NK-92 treated with Interleukin-12 subunit alpha and Interleukin-12 subunit beta, amount 100 ng/mL, for 24 hours (cell line): ENCODE data around the gene ATP4A.
A peak's percentile ranks its signal among the peaks of the same experiment; 100 is the strongest.
"Not testable (repeated sequence)": the region's sequence is repeated elsewhere in the genome, so short reads cannot be mapped to it uniquely, and the experiment has no call there.

Experiments used
- DNase-seq: peaks from one replicate; lab custom pipeline; 2025; lab: John Stamatoyannopoulos, UW

ATP4A gene

GRCh38 chr19:35563207-35563829 lies at the start of gene ATP4A:
TSS of gene ATP4A (minus strand) at chr19:35563658. CDS start at chr19:35563629, 29 bp downstream.
- no peak for DNase-seq

GRCh38 chr19:35612559-35613321 lies 49.3 kb upstream of the ATP4A start, which contains the start of gene HAUS5:
TSS of gene HAUS5 (plus strand) at chr19:35612735. CDS start at chr19:35612795, 60 bp downstream.
- peak; percentile 87 for DNase-seq

- DNase-seq, result no peak
Observed at GRCh38 chr19:35612224-35612558, 48.7 kb upstream of the ATP4A start.

GRCh38 chr19:35609851-35610353 lies 46.4 kb upstream of the ATP4A start:
- no peak for DNase-seq

- DNase-seq, result no peak
Observed at GRCh38 chr19:35608251-35608650, 44.8 kb upstream of the ATP4A start.

- DNase-seq, result no peak
Observed at GRCh38 chr19:35607661-35608060, 44.2 kb upstream of the ATP4A start.

GRCh38 chr19:35607170-35607569 lies 43.7 kb upstream of the ATP4A start:
- not testable (repeated sequence) for DNase-seq

GRCh38 chr19:35604436-35604835 lies 41.0 kb upstream of the ATP4A start:
- not testable (repeated sequence) for DNase-seq

- no peak for DNase-seq
Observed at GRCh38 chr19:35601971-35602370, 38.5 kb upstream of the ATP4A start.

GRCh38 chr19:35596366-35596999 lies 33.0 kb upstream of the ATP4A start:
- DNase-seq, result no peak

GRCh38 chr19:35595928-35596327 lies 32.5 kb upstream of the ATP4A start:
- no peak for DNase-seq

GRCh38 chr19:35595026-35595425 lies 31.6 kb upstream of the ATP4A start:
- not testable (repeated sequence) for DNase-seq

- no peak for DNase-seq
Observed at GRCh38 chr19:35592226-35592625, 28.8 kb upstream of the ATP4A start.

- no peak for DNase-seq
Observed at GRCh38 chr19:35590875-35591274, 27.4 kb upstream of the ATP4A start.

- DNase-seq, result no peak
Observed at GRCh38 chr19:35587321-35587720, 23.9 kb upstream of the ATP4A start.

- no peak for DNase-seq
Observed at GRCh38 chr19:35585848-35586247, 22.4 kb upstream of the ATP4A start, which contains the start of gene PMIS2. TSS of gene PMIS2 (plus strand) at chr19:35586173. CDS start at chr19:35586260, 87 bp downstream.

GRCh38 chr19:35582760-35583159 lies 19.3 kb upstream of the ATP4A start:
- no peak for DNase-seq

GRCh38 chr19:35578707-35579106 lies 15.2 kb upstream of the ATP4A start:
- no peak for DNase-seq

- DNase-seq, result no peak
Observed at GRCh38 chr19:35577918-35578317, 14.5 kb upstream of the ATP4A start.

- DNase-seq, result no peak
Observed at GRCh38 chr19:35571406-35571965, 8.0 kb upstream of the ATP4A start.

GRCh38 chr19:35569281-35569781 lies 5.9 kb upstream of the ATP4A start:
- no peak for DNase-seq

GRCh38 chr19:35566738-35567137 lies 3.3 kb upstream of the ATP4A start:
- DNase-seq, result no peak
